NCI-H1417 (cell line): Measurements from ENCODE around the gene EFNA4.

Experiments used
- DNase-seq, 3 experiments: peaks; one replicate each; lab custom pipeline; 2025; lab: John Stamatoyannopoulos, UW

EFNA4 gene

GRCh38 chr1:155051777-155052398 is 11.7 kb upstream of the EFNA4 start:
- DNase-seq: peak; percentile 57 to 72 (median 69)

- DNase-seq: peak; percentile 33 to 82 (median 64)
Measured at GRCh38 chr1:155052439-155053395, 10.8 kb upstream of the EFNA4 start.

GRCh38 chr1:155053531-155054105 is 9.9 kb upstream of the EFNA4 start:
- no peak for DNase-seq

- no peak for DNase-seq
Measured at GRCh38 chr1:155057104-155057503, 6.4 kb upstream of the EFNA4 start.

- DNase-seq: no peak
Measured at GRCh38 chr1:155057788-155058211, 5.7 kb upstream of the EFNA4 start.

- DNase-seq: no peak
Measured at GRCh38 chr1:155060736-155061135, 2.8 kb upstream of the EFNA4 start.

- DNase-seq: peak; percentile 87 to 98 (median 95)
Measured at GRCh38 chr1:155061381-155062150, 2.0 kb upstream of the EFNA4 start.

- DNase-seq: peak in 1 of 3 experiments; percentile 22
Measured at GRCh38 chr1:155062151-155062686, 1.3 kb upstream of the EFNA4 start.

GRCh38 chr1:155062702-155063411 is 683 bp upstream of the EFNA4 start:
- DNase-seq: peak; percentile 53 to 78 (median 70)

- DNase-seq: peak; percentile 57 to 82 (median 80)
Measured at GRCh38 chr1:155064111-155064831, 731 bp downstream of the EFNA4 start.

- no peak for DNase-seq
Measured at GRCh38 chr1:155064832-155065429, 1.4 kb downstream of the EFNA4 start.

GRCh38 chr1:155066777-155067176 is 3.2 kb downstream of the EFNA4 start:
- no peak for DNase-seq

GRCh38 chr1:155068599-155068998 is 5.1 kb downstream of the EFNA4 start:
- no peak for DNase-seq

GRCh38 chr1:155069551-155070157 is 6.1 kb downstream of the EFNA4 start:
- DNase-seq: peak; percentile 67 to 95 (median 91)

GRCh38 chr1:155070158-155070621 is 6.7 kb downstream of the EFNA4 start:
- DNase-seq: peak; percentile 67 to 95 (median 91)

- peak; percentile 91 to 95 (median 92) for DNase-seq
Measured at GRCh38 chr1:155070721-155071569, 7.4 kb downstream of the EFNA4 start.

GRCh38 chr1:155071701-155072100 is 8.2 kb downstream of the EFNA4 start:
- DNase-seq: peak in 2 of 3 experiments; percentile 69 to 85
